ENCODE results near the gene PRUNE2.

Gene PRUNE2

DNA sequence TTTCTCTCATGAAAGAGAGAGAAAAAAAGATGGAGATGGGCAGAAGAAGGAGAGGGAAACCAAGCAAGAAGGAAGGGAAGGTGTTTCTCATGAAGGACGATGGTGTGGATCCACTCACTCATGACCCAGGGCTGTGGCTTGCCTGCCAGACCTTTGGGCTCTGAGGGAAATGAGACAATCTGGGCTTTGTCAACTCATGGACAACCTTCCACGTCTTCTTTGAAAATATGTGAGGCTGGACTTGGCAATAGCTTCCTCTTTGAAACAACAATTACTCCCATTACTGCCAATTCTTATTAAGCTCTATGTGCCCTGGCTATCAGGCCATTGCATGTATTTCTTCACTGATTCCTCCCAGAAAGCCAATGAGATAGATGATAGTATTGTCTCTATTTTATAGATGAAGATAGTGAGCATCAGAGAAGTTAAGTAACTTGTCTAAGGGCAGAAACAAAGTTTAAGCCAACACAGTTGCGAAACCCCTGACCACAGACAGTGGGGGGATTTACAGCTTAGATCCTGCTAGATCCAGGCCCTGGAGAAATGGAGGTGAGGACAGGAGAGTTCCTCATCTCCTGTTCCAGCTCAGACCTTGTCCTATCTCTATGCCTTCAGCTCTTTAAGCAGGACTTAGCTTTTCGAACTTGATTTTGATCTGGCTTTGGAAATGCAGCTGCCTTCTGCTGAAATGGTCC is 314.5 kb downstream of the PRUNE2 start:
- in situ Hi-C loops (cut with HindIII; ENCODE audit: low sequenced_read_pairs) = no loop called here
- no peak overlapping the region for H3K4me3 ChIP-seq (ENCODE audit: low read depth, low read length)
- TF ChIP-seq, protein P1, sequence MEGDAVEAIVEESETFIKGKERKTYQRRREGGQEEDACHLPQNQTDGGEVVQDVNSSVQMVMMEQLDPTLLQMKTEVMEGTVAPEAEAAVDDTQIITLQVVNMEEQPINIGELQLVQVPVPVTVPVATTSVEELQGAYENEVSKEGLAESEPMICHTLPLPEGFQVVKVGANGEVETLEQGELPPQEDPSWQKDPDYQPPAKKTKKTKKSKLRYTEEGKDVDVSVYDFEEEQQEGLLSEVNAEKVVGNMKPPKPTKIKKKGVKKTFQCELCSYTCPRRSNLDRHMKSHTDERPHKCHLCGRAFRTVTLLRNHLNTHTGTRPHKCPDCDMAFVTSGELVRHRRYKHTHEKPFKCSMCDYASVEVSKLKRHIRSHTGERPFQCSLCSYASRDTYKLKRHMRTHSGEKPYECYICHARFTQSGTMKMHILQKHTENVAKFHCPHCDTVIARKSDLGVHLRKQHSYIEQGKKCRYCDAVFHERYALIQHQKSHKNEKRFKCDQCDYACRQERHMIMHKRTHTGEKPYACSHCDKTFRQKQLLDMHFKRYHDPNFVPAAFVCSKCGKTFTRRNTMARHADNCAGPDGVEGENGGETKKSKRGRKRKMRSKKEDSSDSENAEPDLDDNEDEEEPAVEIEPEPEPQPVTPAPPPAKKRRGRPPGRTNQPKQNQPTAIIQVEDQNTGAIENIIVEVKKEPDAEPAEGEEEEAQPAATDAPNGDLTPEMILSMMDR (IDR thresholded peaks at IDR 0.05; ENCODE audit: low read depth, low read length) = no peak
- no peak for DNase-seq (ENCODE audit: low read depth, low spot score)

DNA sequence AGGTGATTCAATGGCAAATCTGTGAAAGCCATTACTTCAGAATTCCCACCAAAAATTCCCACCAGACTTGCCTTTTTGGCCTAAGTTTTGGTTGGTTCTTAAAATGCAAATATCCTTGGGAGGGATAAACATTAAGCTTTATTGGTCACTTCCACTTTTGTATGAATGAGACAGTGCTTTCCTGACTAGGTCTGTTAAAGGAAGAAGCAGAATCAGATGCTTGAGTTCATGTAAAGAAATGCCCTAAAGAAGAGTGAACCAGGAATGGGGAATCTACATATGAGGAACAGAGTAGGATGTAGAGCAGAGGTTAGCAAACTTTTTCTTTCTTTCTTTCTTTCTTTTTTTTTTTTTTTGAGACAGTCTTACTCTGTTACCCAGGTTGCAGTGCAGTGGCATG is 317.6 kb downstream of the PRUNE2 start:
- DNase-seq (ENCODE audit: low read depth, low spot score) = no peak
- in situ Hi-C loops (cut with HindIII; ENCODE audit: low sequenced_read_pairs) = no loop called here
- no peak overlapping the region for H3K4me3 ChIP-seq (ENCODE audit: low read depth, low read length)
- TF ChIP-seq, protein P1 (IDR thresholded peaks at IDR 0.05; ENCODE audit: low read depth, low read length) = no peak

DNA sequence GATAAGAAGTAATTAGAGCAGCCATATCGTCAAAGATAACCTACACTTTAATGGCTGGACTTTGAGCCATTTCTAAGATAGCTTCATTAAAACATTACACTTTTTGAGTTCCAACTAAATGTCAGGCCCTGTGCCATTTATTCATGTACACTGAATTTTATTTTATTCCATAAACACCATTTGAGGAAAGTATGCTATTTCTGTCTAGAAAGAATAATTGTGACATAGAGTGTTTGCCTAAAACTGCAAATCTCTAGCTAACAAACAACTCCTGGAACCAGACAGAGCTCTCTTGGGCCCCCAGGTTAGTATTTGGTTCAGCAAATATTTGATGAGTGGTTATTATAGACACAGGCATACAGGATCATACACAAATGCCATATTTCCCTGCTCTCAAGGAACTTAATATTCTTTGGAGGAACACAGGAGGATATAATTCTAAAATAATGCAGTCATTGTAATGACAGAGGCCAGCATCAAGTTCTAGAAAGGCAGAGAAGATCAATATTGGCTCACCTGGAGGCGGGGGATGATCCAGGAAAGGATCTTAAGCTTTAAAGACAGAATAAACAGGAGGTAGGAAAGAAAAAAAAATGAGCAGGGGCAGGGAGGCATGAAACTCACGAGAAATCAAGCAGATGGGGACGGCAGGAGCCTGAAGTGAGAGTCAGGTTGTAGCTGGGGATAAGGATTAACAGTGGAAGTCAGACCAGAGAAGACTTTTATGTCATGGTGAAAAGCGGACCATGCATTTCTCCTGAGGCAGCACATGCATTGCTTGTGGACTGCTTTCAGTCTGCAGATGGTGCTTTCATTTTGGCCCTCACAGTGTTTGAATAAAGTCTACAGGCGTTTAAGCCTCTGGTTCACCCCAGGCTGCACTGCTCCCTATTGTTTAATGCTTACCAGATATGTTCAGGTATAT is 319.3 kb downstream of the PRUNE2 start:
- in situ Hi-C loops (cut with HindIII; ENCODE audit: low sequenced_read_pairs) = no loop called here
- DNase-seq (ENCODE audit: low read depth, low spot score) = no peak
- no peak overlapping the region for H3K4me3 ChIP-seq (ENCODE audit: low read depth, low read length)
- TF ChIP-seq, protein P1 (IDR thresholded peaks at IDR 0.05; ENCODE audit: low read depth, low read length) = no peak

DNA sequence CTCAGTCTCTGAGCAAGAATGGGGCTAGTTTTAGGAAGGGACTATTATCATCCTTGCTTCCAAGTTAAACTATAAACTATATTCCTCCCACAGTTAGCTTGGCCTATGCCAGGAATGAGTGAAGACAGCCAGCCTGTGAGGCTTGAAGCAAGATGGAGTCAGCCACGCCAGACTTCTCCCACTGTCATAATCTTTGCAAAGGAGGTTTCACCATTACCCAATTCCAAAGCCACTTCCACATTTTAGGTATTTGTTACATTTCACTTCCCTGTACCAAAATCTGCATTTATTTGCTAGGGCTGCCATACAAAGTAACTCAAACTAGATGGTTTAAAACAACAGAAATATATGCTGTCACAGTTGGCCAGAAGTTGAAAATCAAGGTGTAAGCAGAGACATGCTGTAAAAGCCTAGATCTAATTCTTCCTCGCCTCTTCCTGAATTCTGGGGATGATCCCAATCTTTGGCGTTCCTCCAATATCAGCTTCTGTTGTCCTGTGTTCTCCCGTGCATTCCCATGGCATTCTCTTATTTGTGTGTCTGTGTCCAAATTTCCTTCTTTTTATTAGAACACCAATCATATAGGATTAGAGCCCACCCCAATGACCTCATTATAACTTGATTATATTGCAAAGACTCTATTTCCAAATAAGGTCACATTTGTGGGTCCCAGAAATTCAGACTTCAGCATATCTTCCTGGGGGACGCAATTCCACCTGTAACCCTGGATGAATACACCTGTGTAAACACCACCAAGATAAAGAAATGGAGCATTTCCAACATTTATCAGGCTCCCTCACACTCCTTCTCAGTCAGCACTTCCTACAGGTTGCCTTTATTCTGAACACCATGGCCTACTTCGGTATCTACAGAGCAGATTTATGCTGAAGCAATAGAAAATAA is 320.2 kb downstream of the PRUNE2 start:
- H3K4me3 ChIP-seq (ENCODE audit: low read depth, low read length) = no peak overlapping the region
- DNase-seq (ENCODE audit: low read depth, low spot score) = no peak
- in situ Hi-C loops (cut with HindIII; ENCODE audit: low sequenced_read_pairs) = no loop called here
- TF ChIP-seq, protein P1 (IDR thresholded peaks at IDR 0.05; ENCODE audit: low read depth, low read length) = no peak

DNA sequence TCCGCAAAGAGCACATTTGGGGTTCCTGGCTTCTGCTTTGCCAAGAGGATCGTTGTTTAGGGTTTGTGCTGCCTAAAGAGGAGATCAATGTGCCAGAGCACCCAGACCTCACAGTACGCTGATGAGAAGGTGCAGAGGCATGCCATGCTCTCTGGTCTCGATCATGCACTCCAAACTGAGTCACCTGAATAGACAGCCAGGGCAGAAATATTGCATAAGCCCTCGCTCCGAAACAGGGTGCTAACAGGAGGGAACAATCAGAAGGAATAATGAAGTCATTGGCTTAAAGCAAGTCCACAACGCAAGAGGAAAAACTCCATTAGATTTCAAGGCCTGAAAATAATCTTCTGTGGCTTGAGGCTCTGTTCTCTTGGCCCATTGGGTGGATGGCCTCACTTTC is 322.7 kb downstream of the PRUNE2 start:
- TF ChIP-seq, protein P1 (IDR thresholded peaks at IDR 0.05; ENCODE audit: low read depth, low read length) = no peak
- no peak overlapping the region for H3K4me3 ChIP-seq (ENCODE audit: low read depth, low read length)
- in situ Hi-C loops (cut with HindIII; ENCODE audit: low sequenced_read_pairs) = no loop called here
- no peak for DNase-seq (ENCODE audit: low read depth, low spot score)

DNA sequence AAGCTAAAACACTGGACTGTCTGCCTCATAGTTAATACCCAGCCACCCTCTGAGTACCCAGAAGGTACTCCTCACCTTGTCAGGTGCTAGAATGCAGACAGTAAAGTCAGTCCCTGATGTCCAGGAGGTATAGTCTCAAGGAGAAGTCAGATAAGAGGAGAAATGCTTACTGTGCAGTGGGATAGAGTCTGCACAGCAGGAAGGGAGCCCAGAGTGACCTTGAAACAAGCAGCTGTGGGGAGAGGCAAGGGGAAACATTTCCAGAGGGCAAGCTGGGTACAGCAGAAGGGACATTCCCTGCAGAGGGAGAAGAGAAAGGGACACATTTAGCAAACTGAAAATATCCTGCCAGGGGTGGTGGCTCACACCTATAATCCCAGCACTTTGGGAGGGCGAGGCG is 324.2 kb downstream of the PRUNE2 start:
- no peak overlapping the region for H3K4me3 ChIP-seq (ENCODE audit: low read depth, low read length)
- in situ Hi-C loops (cut with HindIII; ENCODE audit: low sequenced_read_pairs) = no loop called here
- TF ChIP-seq, protein P1 (IDR thresholded peaks at IDR 0.05; ENCODE audit: low read depth, low read length) = no peak
- DNase-seq (ENCODE audit: low read depth, low spot score) = no peak
